ENCODE data around the gene ZFP36.

DNA sequence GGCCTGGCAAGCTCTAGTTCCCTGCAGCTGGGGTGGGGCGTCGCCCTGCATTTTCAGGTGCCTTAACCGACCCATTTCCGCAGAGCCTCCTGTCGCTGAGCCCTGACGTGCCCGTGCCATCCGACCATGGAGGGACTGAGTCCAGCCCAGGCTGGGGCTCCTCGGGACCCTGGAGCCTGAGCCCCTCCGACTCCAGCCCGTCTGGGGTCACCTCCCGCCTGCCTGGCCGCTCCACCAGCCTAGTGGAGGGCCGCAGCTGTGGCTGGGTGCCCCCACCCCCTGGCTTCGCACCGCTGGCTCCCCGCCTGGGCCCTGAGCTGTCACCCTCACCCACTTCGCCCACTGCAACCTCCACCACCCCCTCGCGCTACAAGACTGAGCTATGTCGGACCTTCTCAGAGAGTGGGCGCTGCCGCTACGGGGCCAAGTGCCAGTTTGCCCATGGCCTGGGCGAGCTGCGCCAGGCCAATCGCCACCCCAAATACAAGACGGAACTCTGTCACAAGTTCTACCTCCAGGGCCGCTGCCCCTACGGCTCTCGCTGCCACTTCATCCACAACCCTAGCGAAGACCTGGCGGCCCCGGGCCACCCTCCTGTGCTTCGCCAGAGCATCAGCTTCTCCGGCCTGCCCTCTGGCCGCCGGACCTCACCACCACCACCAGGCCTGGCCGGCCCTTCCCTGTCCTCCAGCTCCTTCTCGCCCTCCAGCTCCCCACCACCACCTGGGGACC is 1.2 kb downstream of the ZFP36 start:
- peak; percentile 35 to 44 for TF ChIP-seq POLR2A (IDR thresholded peaks at IDR 0.05)
- TF ChIP-seq, protein P1, sequence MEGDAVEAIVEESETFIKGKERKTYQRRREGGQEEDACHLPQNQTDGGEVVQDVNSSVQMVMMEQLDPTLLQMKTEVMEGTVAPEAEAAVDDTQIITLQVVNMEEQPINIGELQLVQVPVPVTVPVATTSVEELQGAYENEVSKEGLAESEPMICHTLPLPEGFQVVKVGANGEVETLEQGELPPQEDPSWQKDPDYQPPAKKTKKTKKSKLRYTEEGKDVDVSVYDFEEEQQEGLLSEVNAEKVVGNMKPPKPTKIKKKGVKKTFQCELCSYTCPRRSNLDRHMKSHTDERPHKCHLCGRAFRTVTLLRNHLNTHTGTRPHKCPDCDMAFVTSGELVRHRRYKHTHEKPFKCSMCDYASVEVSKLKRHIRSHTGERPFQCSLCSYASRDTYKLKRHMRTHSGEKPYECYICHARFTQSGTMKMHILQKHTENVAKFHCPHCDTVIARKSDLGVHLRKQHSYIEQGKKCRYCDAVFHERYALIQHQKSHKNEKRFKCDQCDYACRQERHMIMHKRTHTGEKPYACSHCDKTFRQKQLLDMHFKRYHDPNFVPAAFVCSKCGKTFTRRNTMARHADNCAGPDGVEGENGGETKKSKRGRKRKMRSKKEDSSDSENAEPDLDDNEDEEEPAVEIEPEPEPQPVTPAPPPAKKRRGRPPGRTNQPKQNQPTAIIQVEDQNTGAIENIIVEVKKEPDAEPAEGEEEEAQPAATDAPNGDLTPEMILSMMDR (IDR thresholded peaks at IDR 0.05), result no peak

Data from adrenal gland (tissue), 5 donors.